Embryonic facial prominence (tissue), 1 donor: ENCODE measurements around the gene CASKIN1.

Experiments used
- DNase-seq: peaks from one replicate; pipeline ENCODE4 v3.0.0-alpha.2; 2016; ENCODE audit errors: extremely low spot score

Gene CASKIN1

DNA sequence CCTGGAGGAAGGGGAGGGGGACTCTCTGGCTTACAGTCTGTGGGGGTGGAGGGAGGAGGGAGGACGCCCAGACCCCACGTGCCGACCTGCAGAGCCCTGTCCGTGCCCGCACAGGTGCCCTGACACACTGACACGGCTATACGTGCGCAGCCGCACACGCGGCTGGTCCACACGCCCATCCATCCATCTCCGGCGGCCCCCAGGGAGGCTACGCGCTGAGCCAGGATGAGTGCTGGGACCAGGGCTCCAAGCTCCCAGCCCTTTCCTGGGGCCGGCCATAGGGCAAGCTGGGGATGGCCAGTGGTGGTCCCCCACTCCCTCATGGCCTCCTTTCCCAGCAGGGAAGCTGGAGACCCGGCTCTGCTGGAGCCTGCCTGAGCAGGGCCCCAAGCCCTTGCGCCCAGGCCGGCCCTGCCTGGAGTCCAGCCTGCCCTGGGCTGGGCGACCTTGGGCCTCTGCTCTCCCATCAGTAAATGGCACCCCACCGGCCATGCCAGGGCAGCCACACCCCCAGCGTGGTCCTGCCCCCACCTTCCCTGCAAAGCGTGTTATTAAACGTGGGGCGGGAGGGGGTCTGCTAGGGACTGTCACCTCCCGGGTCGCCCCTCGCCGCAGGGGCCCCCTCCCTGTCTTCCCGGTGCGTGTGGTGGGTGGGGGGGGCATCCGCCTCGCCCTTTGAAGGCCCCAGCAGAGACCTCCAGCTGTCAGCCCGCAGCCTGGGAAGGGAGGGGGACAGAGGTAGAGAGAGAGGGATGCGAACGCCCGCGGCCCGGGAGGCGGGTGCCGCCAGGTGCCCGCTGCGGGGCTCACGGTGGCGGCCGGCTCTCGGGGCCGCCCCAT lies 863 bp downstream of the CASKIN1 start:
- no peak for DNase-seq

DNA sequence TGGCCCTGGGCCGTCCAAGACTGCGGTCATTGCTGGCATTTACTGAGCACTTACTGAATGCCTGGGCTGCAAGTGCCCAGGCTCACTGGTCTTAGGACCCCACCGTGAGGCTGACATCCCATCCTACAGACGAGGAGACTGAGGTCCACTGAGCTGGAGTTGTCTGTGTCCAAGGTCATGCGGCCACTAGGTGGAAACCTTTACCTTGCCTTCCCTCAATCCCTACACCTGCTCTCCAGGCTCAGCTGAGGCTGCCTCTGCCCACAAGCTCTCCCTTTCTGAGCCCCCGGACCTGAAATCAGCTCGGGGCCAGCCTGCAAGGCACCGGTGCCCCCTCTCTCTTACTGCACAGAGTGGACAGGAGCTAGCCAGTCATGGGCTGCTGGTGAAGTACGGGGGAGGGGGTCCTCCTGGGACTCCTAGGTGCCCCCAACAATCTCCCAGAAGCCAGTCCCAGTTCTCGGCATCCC lies 1.5 kb downstream of the CASKIN1 start:
- no peak for DNase-seq

DNA sequence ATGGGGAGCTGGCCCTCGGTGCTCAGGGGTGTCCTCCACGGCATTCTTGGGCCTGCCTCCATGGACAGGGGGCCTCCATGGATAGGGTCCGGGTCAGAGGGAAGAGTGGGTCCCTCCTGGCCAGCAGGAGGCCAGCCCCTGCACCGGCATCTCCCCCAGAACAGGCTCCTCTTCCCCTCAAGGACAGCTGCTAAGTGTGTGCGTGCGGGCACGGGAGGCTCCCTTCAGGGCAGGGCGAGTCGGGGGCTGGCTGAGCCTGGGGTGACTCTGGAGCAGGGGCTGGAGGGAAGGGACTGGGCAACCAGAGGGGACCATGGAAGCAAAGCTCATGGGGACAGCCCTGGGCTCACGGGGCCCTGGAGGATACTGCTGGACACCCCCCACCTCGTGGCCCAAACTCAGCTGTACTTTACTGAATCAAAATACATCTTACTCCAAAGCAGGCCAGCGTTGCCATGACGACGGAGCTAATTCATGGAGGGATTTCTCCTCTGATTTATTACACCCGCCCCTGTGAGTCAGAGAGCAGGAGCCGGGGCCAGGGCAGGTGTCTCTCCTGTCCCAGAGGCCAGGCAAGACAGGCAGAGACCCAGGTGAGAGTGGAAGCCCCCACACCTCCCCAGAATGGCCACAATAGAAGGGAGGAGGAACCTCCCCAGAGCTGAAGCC lies 2.1 kb downstream of the CASKIN1 start:
- DNase-seq = no peak

GRCh38 chr16:2191446-2191706 lies 5.0 kb downstream of the CASKIN1 start:
- DNase-seq = no peak

DNA sequence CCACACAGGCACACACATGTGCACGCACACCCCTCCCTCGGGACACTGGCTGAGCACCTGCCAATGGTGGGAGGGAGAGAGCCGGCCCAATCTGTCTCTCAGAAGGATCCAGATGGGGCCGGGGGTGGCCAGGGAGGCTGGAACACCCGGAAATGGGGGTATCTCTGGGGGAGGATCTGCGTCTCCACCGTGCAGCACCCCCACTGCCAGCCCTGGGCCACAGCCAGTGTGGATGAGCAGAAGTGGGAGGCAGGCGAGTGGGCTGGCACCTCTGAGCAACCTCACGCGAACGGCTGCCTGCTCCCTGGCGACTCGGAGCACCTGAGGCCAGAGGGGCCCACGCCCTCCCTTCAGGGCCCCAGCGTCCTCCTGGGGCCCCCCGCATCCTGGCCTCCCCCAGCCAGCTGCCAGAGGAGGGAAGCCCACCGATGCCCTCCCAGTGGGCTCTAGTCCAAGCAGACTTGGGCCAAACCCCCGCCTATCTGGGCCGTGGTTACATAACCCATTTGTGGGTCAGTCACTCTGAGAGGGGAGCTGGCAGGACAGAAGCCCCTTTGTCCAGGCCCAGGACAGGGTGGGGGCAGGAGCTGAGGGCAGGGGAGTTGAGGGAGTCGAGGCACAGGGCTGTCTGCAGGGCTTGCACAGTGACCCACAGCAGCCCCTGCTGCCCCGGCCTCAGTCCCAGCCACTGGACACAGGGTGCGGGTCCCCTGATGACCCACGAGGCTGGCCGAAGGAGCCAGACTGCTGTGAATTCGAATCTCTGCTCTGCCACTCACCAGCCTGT lies 5.6 kb downstream of the CASKIN1 start:
- DNase-seq = no peak

DNA sequence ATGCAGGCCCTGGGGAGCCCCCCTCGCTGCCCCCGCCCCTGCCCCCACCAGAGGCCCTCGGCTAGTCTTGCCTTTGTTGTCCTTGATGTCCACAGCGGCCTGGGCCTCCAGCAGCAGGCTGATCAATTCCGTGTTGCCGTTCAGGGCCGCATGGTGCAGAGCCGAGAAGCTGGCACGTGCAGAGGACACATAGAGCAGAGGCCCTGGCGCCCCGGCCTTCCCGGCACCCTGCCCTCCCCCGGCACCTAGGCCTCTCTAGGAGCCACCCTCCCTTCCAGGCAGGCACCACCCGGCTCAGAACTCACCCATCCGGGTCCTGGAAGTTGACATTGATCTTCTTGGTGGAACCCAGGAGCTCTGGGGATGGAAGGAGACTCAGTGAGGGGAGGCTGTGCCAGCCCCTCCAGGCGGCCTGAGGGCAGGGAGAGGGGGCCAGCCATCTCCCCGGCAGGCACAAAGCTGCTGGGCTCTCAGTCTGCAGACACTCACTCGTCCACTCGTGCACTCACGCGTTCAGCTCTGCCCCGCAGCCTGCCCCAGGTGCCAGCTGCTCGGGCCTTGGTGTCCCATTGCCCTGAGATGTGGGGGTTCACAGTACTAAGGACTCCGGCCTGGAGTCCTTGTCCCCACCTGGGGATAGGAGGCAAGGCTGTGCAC lies 6.3 kb downstream of the CASKIN1 start:
- no peak for DNase-seq

DNA sequence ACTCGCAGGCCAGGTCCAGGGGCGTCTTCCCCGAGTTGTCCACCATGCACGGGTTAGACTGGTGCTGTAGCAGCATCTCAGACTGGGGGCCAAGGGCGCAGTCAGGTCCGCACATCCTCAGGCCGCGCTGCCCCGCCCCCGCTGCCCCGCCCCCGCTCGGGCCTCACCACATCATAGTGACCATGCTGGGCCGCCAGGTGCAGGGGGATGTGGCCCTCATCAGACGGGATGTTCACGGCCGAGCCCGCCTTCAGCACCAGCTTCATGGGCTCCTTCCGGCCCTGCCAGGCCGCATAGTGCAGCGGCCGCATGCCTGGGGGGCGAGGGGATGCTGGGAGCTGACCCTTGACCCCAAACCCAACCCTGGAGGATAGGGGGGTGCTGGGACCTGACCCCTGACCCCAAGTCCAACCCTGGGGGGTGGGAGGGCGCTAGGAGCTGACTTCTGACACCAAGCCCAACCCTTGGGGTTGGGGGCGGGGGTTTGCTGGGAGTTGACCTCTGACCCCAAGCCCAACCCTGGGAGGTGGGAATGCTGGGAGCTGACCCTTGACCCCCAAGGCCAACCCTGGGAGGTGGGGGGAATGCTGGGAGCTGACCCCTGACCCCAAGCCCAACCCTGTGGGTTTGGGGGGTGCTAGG lies 7.0 kb downstream of the CASKIN1 start:
- DNase-seq = no peak

DNA sequence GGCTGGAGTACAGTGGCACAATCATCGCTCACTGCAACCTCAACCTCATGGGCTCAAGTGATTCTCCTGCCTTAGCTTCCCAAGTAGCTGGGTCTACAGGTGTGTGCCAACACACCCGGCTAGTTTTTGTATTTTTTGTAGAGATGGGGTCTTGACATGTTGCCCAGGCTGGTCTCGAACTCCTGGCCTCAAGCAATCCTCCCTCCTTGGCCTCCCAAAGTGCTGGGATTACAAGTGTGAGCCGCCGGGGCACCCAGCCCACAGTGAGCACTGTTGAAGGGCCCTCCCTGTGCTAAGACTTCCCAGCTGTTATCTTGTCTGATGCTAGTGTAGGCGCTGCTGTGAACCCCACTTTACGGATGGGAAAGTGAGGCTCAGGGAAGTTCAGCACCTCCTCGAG lies 8.0 kb downstream of the CASKIN1 start:
- DNase-seq = no peak

GRCh38 chr16:2187212-2187611 lies 9.2 kb downstream of the CASKIN1 start:
- no peak for DNase-seq

DNA sequence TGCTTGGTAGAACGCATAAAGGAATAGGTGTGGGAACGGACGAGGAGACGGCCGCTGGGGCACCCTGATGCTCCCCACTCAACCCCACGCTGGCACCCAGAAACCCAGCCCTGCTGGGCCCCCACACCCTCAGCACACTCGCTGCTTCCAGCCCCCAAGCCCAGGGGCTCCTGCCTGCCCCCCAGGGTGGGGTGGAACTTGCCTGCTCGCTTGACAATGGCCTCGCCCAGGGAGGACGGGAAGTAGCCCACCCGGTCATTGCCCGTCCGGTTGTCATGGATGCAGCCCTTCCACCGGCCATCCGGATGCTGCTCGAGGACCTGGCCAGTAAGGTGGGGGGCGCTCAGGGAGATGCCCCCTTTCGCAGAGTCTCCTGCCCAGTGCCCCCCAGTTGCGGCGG lies 9.9 kb downstream of the CASKIN1 start:
- no peak for DNase-seq

GRCh38 chr16:2186064-2186463 lies 10.3 kb downstream of the CASKIN1 start:
- no peak for DNase-seq

GRCh38 chr16:2184962-2185361 lies 11.4 kb downstream of the CASKIN1 start:
- no peak for DNase-seq

GRCh38 chr16:2184346-2184745 lies 12.1 kb downstream of the CASKIN1 start:
- DNase-seq = no peak

GRCh38 chr16:2183671-2184070 lies 12.7 kb downstream of the CASKIN1 start:
- no peak for DNase-seq

- DNase-seq = no peak
Observed at GRCh38 chr16:2181952-2182351, 14.5 kb downstream of the CASKIN1 start.

- no peak for DNase-seq
Observed at GRCh38 chr16:2180962-2181923, 15.2 kb downstream of the CASKIN1 start.

GRCh38 chr16:2180461-2180860 lies 15.9 kb downstream of the CASKIN1 start:
- DNase-seq = no peak

- no peak for DNase-seq
Observed at GRCh38 chr16:2179576-2179975, 16.8 kb downstream of the CASKIN1 start.

- no peak for DNase-seq
Observed at GRCh38 chr16:2179107-2179501, 17.3 kb downstream of the CASKIN1 start.

DNA sequence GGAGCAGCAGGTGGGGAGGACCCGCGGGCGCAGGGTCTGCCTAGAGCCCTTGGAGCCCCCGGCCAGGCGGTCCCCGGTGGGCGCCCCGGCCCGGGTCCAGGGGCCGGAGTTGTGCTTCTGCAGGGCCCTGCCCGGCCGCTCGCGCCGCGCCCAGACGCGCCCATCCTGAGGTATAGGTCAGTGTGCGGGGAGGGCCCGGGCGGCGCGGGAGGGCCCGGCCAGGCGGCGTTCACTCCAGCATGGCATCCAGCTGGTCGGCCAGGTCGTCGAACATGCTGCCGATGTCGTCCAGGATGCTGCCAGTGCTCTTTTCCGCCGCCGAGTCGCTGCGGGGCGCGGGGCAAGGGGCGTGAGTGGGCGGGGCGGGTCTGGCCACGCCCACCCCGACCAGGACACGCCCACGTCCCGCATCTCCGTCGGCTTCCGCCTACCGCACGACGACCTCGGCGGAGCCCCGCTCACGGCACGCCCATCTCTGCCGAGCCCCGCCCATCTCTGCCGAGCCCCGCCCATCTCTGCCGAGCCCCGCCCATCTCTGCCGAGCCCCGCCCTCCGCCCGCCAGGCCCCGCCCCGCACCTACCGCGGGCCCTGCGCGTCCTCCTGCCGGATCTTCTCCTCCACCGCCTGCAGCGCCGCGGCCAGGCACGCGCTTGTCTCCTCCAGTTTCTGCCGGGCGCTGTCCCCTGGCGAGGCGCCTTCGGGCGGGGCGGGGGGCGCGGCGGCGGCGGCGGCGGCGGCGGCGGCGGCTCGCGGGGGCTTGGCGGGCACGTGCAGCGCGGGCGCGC lies 17.9 kb downstream of the CASKIN1 start:
- DNase-seq = no peak
